ENCODE measurements around the gene SDF4.
"Not testable (repeated sequence)": the region's sequence is repeated elsewhere in the genome, so short reads cannot be mapped to it uniquely, and the experiment has no call there.

Gene SDF4

DNA sequence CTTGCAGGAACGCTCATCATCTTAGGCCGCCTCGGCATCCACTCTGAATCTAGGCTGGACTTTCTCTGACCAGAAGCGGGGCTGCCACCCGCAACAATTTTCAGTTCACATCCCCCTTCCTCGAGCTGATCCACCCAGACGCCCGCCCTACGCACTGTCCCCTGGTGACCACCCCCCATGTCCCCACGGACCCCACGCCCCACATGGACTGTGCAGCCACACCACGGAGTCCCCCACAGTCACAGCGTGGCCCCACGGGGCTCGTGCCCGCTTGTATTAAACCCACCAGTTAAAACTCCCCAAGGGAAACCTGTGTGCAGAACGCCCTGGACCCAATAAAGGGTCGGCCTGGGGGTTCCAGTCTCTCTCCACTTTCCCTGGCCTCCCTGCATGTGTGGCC, 27.7 kb upstream of the SDF4 start:
- no peak for DNase-seq

DNA sequence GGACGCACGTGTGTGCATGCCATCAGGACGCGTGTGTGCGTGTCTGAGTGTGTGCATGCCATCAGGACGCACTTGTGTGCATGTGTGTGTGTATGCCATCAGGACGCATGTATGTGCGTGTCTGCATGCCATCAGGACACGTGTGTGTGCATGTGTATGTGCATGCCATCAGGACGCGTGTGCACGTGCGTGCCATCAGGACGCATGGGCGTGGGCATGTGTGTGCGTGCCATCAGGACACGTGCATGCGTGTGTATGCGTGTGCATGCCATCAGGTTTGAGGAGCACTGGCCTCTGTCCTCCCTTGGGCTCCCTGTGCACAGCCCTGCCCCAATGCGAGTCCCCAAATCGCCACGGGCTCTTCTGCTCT, 27.3 kb upstream of the SDF4 start:
- DNase-seq: no peak

DNA sequence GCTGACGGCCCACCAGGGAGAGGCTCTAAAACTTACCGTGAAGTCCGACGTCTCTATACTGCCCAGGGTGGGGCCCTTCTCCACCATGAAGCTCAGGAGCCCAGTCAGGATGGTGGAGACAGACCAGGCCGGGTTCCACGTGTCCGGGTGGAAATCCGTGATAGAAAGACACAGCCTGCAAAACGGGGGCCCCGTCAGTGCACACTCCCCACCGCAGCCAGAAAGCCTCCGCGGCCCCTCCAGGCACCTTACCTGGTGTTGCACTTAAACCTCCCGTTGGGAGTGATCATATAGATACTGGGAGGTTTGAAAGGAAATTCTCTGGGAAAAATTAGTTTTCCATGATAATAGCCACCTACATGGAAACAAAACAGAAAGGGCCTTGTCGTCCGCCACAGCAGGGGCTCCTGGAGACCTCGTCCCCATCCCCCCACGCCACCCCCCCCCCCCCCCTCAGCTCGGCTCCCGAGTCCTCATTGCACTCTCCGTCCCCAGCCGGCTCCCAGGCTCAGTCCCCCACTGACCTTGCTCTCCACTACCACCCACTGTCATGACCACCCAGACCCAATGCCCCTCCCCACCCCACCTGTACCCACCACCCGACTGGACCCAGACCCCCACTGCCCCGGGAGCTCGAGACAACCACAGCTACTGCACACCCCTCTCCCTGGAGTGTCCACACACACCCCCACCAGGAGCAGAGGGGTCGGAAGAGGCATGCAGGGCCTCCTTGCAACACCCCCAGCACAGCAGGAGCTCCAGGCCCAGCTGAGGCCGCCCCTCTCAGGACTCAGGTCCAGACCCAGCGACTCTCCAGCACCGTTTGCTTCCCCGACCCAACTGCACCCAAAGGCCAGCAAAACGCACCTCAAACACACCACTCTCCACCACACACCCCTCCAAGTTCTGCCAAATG, 25.4 kb upstream of the SDF4 start:
- DNase-seq: no peak

DNA sequence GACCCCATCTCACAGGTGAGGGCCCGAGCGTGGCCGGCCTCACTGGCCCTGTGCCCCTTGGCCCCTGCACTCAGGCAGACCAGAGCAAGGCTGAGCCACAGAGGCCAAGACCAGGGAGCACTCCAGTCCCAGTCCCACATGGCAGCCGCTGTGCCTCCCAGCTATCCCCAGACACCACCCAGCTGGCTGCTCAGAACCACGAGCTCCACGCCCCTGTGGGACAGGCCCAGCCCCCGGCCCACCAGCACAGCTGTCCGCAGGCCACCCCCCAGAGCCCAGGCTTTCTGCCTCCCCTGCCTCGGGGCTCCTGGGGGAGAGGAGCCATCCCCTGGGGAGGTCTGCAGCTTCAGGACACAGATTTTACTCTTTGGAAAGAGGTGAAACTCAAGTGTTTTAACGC, 23.8 kb upstream of the SDF4 start:
- DNase-seq: no peak

DNA sequence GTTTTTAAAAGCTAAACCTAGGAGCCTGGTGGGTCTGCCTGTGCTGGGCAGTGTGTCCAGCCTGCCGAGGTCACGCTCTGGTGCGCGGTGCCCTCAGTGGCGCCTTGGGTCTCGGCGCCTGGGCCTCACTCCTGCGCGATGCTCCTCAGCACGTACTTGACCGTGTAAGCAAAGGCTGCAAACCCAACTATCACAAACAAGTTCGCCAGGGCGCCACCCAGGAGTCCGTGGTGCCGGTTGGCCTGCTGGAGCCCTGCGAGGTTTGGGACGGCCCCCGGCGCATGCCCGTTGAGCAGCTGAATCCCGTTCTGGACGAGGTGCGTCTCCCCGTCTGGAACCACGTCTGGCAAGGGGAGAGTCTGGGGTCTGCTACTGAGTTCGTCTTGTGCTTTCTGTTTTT, 23.3 kb upstream of the SDF4 start:
- no peak for DNase-seq

DNA sequence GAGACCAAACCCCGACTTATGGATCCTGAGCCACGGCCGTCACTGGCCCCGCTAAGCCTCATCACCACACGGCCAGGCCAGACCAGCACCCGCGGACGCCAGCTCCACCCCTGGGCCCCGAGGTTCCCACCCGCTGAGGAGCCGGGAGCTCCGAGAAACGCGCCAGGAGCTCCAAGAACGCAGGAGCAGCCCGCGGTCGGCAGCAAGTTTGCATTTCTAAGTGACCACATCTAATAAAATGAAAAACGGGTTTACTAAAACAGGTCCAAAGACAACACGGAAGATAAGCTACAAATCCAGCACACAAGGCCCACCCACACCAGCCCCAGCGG, 22.8 kb upstream of the SDF4 start:
- no peak for DNase-seq

DNA sequence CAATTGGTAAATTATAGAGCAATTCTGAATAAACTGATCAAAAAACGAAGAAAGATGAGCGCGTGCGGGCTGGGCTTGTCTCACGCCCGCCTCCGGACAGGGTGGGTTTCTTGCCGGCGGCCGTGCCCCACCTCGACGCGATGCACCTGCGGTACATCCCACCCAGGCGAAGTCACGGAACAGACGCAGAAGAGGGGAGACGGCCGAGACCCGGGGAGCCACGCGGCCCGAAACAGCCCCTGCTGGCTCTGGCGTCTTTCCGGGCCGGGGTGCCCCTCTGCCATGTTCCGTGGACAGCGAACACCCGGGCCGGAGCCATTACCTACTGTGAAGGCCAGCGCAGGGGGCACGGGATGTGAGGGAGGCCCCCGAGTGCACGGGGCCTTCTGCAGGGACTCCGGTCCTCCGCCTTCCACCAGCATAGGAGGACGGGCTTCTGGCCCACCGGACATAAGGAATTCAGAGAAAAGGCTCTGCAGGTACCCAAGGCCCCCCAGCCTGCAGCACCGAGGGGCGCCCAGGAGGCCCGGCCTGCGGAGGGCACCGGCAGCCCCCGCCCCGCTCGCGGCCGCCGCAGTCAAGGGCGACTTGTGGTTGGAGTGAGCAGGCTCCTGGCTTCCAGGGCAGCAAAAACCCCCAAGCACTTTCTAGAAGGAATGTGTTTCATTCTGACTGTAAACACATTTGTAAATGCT, 22.3 kb upstream of the SDF4 start:
- DNase-seq: no peak

DNA sequence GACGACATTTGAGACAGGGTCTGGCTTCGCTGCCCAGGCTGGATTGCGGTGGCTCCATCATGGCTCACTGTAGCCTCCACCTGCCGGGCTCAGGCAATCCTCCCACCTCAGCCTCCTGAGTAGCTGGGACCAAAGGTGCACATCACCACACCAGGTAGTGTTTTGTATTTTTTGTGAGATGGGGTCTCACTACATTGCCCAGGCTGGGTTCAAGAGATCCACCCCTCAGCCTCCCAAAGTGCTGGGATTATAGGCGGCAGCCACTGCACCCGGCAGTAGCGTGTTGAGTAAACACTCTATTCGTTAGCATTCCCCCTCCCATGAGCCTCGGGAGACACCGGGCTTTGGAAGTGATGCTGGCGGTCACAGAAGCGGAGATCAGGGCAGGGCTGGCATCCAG, 21.5 kb upstream of the SDF4 start:
- no peak for DNase-seq

DNA sequence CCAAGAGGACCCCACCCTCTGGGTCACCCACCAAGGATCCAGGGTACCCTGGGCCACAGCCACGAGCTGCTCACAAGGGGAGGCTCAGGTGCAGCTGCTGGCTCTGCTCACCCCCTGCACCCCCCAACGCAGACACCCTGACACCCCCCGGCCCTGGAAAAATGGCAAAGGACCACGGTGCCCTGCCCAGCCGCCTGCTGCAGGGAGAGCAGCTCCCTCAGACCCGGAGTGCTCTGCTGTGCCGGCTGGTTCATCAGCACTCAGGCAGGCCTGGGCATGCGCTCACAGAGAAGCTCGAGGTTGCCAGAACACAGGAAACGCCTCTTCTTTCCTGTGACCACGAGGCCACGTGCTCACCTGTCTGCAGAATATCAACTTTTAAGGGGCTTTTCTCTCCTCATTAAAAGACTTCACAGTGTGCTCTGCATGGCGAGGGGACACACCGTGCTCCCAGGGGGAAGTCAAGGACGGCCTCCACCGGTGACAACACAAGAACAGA, 19.0 kb upstream of the SDF4 start:
- peak; percentile 69 for DNase-seq

DNA sequence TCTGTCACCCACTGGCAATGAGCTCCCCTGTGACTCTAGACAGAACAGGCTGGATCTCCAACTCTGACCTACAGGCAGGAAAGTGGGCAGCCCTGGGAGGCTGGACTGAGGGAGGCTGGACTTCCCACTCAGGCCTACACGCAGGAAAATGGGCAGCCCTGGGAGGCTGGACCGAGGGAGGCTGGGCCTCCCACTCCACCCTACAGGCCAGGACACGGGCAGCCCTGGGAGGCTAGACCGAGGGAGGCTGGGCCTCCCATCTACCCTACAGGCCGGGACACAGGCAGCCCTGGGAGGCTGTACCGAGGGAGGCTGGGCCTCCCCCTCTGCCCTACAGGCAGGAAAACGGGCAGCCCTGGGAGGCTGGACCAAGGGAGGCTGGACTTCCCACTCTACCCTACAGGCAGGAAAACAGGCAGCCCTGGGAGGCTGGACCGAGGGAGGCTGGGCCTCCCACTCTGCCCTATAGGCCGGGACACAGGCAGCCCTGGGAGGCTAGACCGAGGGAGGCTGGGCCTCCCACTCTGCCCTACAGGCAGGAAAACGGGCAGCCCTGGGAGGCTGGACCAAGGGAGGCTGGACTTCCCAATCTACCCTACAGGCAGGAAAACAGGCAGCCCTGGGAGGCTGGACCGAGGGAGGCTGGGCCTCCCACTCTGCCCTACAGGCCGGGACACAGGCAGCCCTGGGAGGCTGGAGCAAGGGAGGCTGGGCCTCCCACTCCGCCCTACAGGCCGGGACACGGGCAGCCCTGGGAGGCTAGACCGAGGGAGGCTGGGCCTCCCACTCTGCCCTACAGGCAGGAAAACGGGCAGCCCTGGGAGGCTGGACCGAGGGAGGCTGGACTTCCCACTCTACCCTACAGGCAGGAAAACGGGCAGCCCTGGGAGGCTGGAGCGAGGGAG, 16.5 kb upstream of the SDF4 start:
- not testable (repeated sequence) for DNase-seq

DNA sequence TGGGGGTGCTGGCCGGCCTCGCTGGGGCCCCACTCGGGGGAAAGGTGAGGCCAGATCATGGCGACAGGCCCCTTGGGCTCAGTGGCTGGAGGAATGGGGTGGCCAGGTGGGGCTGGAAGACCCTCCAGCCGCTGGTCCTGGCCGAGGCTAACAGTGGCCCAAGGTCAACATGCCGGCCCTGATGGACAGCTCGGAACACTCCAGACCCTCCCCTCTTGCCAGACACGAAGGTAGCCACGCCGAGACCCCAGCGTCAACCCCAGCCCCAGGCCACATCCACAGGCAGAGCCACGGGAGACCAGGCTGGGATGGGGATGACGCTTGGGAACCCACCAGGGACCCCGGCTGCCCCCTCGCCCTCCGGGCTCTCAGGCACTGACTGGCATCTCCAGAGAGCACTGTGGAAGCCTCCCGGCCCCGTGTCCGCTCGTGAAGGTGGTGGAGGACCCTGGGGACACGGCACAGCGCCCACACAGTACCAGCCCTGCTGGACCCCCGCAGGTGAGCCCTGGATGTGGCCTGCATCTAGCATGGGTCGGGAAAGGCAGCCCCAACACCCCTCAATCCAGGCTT, 15.6 kb upstream of the SDF4 start:
- DNase-seq: no peak

DNA sequence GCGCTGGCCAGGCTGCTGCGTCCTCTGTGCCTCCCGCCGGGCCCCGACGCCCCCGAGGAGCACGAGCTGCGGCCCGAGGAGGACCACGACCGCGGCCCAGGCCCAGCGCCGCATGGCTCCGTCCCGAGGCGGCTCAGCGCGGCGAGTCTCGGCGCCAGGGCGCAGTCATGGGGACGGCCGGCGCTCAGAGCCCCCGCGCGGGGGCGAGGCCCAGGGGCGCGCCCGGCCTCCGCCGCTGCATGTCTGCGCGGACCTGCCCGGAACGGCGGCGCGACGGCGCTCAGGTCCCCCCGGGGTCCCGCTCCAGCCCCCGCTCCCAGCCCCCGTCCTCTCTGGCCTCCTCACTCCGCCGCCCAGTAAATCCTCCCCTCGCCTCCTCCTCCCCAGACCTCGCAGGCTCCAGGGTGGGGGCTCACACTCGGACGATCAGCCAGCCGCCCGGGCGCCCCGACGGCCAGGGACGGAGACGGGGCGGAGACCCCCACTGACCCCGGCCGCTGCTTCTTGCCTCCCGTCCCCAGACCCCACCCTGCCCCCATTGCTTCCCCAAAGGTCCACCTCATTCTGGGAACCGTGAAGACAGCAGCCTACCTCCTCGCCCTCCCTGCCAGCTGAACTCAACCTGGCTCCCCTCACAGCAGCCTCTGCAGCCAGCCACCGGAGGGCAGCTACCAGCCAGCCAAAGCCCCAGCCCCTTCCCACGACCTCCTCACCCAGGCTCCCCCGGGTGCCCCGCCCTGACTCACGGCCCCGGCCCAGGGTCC, 15.0 kb upstream of the SDF4 start, which contains the start of gene C1QTNF12:
TSS of gene C1QTNF12 (minus strand) at position 146 of the 764 bp plus-strand sequence. CDS start at position 114, 32 bp downstream.
- no peak for DNase-seq

DNA sequence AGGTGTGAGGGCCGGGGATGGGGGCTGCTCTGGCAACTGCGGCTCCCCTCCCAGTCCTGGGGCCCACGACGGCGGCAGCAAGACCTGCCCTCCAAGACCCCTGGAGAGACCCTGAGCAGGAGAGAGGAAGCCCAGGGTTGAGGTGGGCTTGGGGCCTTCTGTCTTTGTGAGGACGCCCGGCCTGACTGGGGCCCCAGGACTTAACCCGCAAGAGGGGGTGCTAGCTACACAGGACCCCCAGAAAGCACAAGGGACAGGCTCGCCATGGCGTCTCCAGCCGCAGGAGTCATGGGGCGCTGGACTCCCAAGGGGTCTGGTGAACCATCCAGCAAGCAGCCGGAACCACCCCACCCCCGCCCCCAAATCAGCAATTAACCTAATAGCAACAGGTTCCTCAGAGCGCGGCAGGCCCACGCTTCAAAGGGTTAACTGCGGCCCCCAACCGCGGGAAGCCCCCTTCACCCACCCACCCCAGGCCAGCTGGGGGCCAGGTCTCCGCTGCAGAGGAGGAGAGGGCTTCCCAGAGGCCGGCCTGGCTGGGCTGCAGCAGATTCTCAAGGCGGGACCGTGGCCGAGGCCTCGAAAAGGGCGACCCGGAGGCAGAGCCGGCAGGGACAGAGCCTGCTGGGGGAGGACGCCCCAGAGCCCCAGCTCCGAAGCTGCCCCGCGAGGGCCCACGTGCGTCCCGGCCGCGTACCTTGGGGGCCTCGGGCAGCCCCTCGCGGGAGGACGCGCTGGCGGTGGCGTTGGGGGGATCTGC, 14.2 kb upstream of the SDF4 start:
- DNase-seq: no peak

DNA sequence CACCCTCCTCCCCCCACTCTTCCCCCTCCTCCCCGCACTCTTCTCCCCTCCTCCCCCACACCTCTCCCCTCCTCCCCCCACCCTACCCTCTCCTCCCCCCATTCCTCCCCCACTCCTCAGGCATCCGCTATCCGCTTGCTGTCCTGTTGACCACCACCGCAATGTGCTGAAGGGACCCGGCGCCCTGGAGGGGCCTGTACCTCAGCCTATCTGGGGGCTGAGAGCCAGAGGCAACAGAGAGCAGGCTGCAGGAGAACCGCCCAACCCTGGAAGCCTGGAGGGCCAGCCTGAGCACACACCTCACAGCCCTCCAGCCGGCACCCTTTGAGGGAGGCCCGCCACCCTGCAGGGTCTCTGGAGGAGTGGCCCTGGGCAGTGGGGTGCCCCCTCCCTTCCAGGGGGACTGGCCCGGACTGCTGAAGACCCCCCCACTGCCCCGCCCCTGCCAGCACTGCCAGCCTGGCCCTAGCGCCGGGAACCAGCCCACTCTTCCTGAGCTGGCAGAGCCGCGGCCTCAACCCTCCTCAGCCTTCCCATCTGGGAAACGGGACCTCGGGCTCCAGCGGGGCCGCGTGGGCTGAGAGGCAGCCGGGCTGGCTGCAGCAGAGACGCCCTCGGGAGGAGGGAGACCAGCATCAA, 13.5 kb upstream of the SDF4 start:
- no peak for DNase-seq

DNA sequence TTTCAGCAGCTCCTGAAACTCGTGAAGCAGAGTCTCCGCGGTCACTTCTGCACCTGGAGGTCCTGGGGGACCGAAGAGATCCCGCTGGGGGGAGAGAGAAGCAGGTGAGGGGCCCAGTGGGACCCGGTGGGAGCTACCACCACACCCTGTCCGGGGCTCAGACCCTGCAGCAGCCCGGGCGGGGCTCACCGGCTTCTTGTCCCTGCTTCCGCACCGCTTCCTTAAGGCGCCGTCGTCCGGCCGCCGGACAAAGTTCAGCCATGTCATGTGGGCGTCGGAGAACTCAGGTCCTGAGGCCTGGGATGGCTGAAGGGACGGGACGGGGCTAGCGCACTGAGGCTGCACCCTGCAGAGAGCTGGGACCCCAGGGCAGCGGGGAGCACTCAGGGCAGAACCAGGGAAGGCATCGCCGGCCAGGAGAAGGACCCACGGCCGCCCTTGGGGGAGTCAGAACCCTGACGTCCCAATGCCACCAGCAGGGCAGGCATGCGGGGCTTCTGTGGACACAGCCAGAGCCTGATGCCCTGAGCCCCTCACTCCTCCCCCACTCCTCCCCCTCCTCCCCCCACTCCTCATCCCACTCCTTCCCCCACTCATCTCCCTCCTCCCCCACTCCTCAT, 12.5 kb upstream of the SDF4 start:
- no peak for DNase-seq

DNA sequence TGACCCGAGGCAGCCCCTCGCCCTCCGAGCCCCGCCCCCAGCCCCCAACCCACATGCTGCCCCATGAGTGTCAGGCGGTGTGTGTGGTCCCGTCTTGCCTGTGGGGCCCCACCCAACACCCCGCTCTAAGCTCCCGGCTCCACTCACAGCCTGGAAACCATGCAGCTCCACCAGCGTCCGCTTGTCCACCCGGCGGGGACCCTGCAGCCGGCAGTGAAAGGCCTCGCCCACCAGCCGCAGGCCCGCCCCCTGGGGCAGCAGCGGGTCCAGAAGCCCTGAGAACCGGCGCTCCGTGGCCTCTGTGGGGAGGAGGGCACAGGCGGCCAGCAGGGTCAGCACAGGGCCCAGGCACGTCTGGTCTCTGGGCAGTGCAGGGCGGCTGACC, 12.0 kb upstream of the SDF4 start:
- no peak for DNase-seq

DNA sequence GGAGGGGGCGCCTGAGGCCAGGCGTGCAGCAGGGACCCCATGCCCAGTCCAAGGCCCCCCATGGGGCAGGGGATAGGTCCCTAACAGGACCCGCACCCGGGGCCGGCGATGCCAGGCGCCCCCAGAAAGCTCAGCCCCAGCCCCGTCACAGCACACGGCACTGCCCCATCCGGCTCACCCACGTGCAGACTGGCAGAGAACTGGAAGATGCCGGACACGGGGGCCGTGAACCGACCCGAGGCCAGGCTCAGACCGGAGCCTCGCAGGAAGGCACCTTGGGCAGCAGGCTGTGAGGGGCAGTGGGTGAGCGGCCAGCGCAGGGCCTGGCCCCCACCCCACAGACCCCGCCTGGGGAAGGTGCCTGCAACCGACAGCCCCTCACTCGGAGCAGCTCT, 11.5 kb upstream of the SDF4 start:
- no peak for DNase-seq

DNA sequence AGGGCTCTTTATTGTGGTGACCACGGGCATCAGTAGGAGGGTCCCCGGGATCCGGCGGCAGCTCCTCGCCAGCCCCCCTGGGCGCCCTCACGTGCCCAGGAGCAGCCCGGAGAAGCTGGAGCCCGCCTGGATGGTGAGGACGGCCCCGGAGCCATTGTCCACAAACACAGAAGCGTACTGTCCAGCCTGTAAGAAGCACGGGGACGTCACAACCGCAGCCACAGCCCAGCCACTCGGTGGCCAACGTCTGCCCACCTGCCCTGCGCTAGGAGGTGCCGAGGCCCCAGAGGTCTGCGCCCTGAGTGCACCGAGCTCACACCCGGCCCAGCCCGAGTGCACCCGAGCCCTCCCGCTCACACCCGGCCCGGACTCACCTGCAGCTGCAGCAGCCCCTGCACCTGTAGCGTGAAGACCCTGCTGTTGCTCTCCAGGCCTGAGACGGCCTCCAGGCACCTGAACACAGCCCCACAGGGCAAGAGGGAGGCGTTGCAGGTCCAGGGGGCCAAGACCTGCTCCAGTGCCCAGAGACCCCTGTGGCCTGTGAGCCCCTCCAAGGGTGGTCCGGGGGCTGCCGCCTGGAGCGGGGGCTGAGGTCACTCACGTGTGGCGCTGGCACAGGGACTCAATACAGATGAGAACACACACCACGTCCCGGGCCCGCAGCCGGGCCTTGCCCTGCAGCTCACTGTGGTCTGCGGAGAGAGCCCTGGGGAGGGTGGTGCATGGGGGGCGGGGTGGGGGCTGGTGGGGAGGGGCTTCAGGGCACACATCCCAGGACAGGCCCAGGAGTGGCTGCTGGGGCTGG, 10.9 kb upstream of the SDF4 start:
- no peak for DNase-seq

DNA sequence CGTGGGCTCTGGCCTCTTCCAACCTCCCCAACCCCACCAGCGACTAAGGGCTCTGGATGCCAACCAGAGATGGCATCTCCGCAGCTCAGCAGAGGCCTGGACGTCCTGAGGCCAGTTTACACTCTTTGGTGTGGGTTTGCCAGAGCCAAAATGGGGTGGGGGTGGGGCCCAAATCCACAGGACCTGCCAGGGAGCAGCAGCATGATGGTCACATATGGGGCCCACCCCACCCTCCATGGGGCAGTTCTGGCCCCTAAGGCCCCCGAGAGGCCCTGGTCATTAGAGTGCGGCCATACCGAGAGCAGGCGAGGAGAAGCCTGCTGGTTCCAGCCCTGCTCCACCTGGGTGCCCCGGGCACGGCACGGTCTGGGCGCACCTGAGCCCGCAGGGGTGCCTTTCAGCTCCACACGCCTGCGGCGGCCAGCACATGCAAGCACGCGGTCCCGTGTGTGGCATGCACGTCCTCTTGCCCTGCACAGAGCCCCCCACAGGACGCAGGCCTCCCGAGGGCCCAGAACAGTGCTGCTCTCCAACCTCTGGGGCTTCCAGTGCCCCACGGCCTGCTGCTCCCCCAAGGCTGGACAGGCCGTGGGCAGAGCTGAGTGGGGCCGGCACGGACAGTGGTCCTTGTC, 9.9 kb upstream of the SDF4 start:
- no peak for DNase-seq

All from stimulated activated CD4-positive, alpha-beta T cell treated with anti-CD3 and anti-CD28 coated beads, Interleukin-4, amount 100 ng/mL, for 1 hour (primary cell).